Right lobe of liver (tissue), 6 donors: ENCODE measurements around the gene CPN1. TPM values are rescaled to one million over a fixed set of nuclear protein-coding genes. Genes with fewer than 3 reads are reported as not detected.

ENCODE experiments used
- ATAC-seq, 4 donors: fragments of 200-7000 bp; cut with Tn5 transposase; one replicate each; pipeline ENCODE4 v1.9.1; 2020; ENCODE audit warnings: mild to moderate bottlenecking in 4 of 4, moderate library complexity in 4 of 4
- DNase-seq, 3 donors: peaks; one replicate each; pipeline ENCODE4 v3.0.0-alpha.2; 2020
- H3K27ac ChIP-seq, 3 donors: fragments of 200-600 bp; one replicate each; pipeline ENCODE4 v1.8.0; 2022
- H3K27me3 ChIP-seq, 2 donors: fragments of 200-600 bp; one replicate each; pipeline ENCODE4 v1.8.0; 2022
- H3K36me3 ChIP-seq, 4 donors: fragments of 200-600 bp; sonication (generic) in 1 of 4; one replicate each; pipeline versions ENCODE4 v1.5.1 to v1.8.0; 2017 to 2022; ENCODE audit warnings: control low read depth in 1 of 4
- H3K4me1 ChIP-seq, 4 donors: fragments of 200-600 bp; sonication (generic) in 1 of 4; one replicate each; pipeline versions ENCODE4 v1.5.1 to v1.8.0; 2017 to 2022; ENCODE audit warnings: control low read depth in 1 of 4
- H3K4me3 ChIP-seq, 3 donors: fragments of 200-600 bp; one replicate each; pipeline ENCODE4 v1.8.0; 2022
- H3K9me3 ChIP-seq, 4 donors: fragments of 200-600 bp; sonication (generic) in 1 of 4; one replicate each; pipeline versions ENCODE4 v1.5.1 to v1.8.0; 2017 to 2022; ENCODE audit warnings: control low read depth in 1 of 4
- CTCF ChIP-seq, 4 donors: fragments of 200-600 bp in 3 of 4; fragments of 450-650 bp in 1 of 4; IDR thresholded peaks; one replicate each; pipeline versions ENCODE4 v1.5.1 to v1.8.0; 2016 to 2022; ENCODE audit warnings: antibody characterized with exemption in 4 of 4, mild to moderate bottlenecking in 2 of 4
- POLR2A ChIP-seq: fragments of 450-650 bp; IDR thresholded peaks from one replicate; pipeline ENCODE4 v1.6.1; 2017; ENCODE audit warnings: antibody characterized with exemption, mild to moderate bottlenecking
- WGBS: methylation state at CpG from one replicate; pipeline ENCODE4 v1.1.6; 2018; ENCODE audit warnings: low coverage, low lambda C conversion rate; ENCODE audit not compliant: insufficient coverage; ENCODE audit errors: missing lambda C conversion rate; 5-methylcytosine and 5-hydroxymethylcytosine counted together
- intact Hi-C, 2 donors: fragments of 100-400 bp; cut with DNase I; formaldehyde crosslinking; loops; one replicate each; pipeline versions ENCODE4 v1.11.2 to v1.14.1; 2022
- total RNA-seq, 6 experiments: library from RNA; depleted of rRNA in 2 of 6; stranded (reverse); fragments of >200 nt in 2 of 6; fragmentation: NEBNext Ultra II Directional in 3 of 6; extraction: Animal tissue kit (Norgen Biotek cat#: 25700) in 3 of 6; gene quantifications; one replicate each; pipeline versions ENCODE4 v1.1.0 to v1.2.4, GENCODE V29; 2016 to 2023
- donor health status: DM: no; HTN: yes; CAD: no.
- donor health status: DM: no; HTN: no; CAD: no.
- donor health status: DM: no; HTN: no; CAD: no.
- donor health status: DM: no; HTN: yes; CAD: no.
- donor health status: DM: no; HTN: yes; CAD: no.

The CPN1 gene
- total RNA-seq, 6 experiments from 2014 or later: 20.7 to 76.6 (median 54.4) TPM

DNA sequence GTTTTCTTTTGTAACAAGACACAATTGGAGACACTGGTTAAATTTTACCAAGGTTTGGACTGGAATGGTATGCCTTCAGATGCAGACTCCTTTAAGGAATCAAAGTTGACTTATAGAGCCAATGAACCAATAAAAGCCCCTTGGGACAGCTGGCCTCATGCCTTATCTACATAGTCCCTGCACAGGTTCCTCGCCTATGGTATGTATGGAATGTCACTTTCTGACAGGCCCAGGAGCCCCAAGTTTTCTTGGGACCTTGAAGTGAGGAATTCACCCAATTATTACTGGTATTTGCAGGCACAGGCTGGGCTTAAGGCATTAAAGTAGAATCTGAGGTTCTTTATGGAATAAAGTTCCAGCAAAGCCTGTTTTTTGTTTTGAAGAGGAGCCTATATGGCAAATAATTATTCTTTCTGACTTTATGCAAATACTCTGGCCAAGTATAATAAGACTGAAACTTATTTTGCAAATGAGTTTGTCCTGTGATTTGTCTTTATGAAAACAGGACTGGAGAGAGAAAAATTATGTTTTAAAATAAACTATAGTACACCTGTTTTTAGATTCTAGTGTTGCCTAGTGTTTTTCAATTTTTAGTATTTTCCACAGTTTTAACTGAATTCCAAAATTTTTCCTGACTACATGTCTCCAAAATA lies 47.8 kb downstream of the CPN1 start:
- DNase-seq (no peak), ATAC-seq (no peak)
- intact Hi-C loops: no loop called here
- Histone ChIP-seq H3K27ac (no peak overlapping the region), H3K27me3 (no peaks in the 10 kb centered on the region), H3K36me3 (no peaks in the 10 kb centered on the region), H3K9me3 (no peaks in the 10 kb centered on the region), H3K4me3 (no peak overlapping the region), H3K4me1 (peaks cover 0 to 8% (median 0%) of the 10 kb centered on the region in 4 donors)
- TF ChIP-seq CTCF (IDR thresholded peaks at IDR 0.05) (no peak), POLR2A (no peak)
- WGBS: 75% methylated on average over 1 of the region's 1 CpG

DNA sequence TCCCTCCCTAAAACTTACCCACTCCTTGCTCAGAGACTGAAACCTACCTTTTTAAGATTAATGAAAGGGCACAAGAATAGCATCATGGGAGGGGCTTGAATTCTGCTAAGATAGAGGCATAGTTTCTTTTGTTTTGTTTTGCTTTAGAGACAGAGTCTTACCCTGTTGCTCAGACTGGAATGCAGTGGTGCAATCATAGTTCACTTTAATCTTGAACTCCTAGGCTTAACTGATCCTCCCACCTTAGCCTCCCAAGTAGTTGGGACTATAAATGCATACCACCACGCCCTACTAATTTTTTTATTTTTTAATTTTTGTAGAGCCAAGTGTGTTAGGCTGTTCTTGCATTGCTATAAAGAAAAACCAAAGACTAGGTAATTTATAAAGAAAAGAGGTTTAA lies 54.3 kb downstream of the CPN1 start:
- WGBS: 100% methylated on average over 1 of the region's 1 CpG

GRCh38 chr10:100025576-100025975 lies 56.1 kb downstream of the CPN1 start:
- Histone ChIP-seq H3K27ac (no peak overlapping the region), H3K4me3 (no peak overlapping the region), H3K9me3 (no peaks in the 10 kb centered on the region), H3K36me3 (no peaks in the 10 kb centered on the region), H3K27me3 (no peaks in the 10 kb centered on the region), H3K4me1 (no peaks in the 10 kb centered on the region)
- WGBS: 94% methylated on average over 4 of the region's 5 CpGs
- TF ChIP-seq CTCF (IDR thresholded peaks at IDR 0.05): no peak
- no peak for TF ChIP-seq POLR2A
- DNase-seq: no peak
- intact Hi-C loops: no loop called here
- ATAC-seq: no peak

More for the DNA sequence above, 54.3 kb downstream of the CPN1 start:
- no peak for TF ChIP-seq POLR2A
- no peak for TF ChIP-seq CTCF (IDR thresholded peaks at IDR 0.05)
- H3K27me3 ChIP-seq: no peaks in the 10 kb centered on the region
- intact Hi-C loops: no loop called here
- ATAC-seq (no peak), DNase-seq (no peak)
- no peaks in the 10 kb centered on the region for H3K4me1 ChIP-seq
- no peaks in the 10 kb centered on the region for H3K9me3 ChIP-seq
- H3K27ac ChIP-seq: no peak overlapping the region
- H3K36me3 ChIP-seq: no peaks in the 10 kb centered on the region
- H3K4me3 ChIP-seq: no peak overlapping the region

DNA sequence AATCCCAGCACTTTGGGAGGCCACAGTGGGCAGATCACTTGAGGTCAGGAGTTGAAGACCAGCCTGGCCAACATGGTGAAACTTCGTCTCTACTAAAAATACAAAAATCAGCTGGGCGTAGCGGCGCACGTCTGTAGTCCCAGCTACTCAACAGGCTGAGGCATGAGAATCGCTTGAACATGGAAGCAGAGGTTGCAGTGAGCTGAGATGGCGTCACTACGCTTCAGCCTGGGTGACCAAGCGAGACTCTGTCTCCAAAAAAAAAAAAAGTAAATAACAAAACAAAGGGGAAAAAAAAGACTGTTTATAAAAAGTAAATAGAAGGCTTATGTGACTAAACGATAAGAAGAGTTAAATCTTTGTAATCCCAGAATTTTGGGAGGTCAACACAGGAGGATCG lies 56.9 kb downstream of the CPN1 start:
- TF ChIP-seq POLR2A (no peak), CTCF (IDR thresholded peaks at IDR 0.05) (no peak)
- Histone ChIP-seq H3K9me3 (no peaks in the 10 kb centered on the region), H3K36me3 (no peaks in the 10 kb centered on the region), H3K4me3 (no peak overlapping the region), H3K27ac (no peak overlapping the region), H3K27me3 (no peaks in the 10 kb centered on the region), H3K4me1 (no peaks in the 10 kb centered on the region)
- 92% methylated on average over 11 of the region's 11 CpGs for WGBS
- ATAC-seq (no peak), DNase-seq (no peak)
- intact Hi-C loops: no loop called here
